Activated naive CD4-positive, alpha-beta T cell (primary cell): ENCODE measurements around the gene CHD2.
"Not testable (repeated sequence)": the region's sequence is repeated elsewhere in the genome, so short reads cannot be mapped to it uniquely, and the experiment has no call there.

Experiments
- DNase-seq, 4 experiments: peaks; one replicate each; lab custom pipeline; 2025; lab: John Stamatoyannopoulos, UW

The CHD2 gene

DNA sequence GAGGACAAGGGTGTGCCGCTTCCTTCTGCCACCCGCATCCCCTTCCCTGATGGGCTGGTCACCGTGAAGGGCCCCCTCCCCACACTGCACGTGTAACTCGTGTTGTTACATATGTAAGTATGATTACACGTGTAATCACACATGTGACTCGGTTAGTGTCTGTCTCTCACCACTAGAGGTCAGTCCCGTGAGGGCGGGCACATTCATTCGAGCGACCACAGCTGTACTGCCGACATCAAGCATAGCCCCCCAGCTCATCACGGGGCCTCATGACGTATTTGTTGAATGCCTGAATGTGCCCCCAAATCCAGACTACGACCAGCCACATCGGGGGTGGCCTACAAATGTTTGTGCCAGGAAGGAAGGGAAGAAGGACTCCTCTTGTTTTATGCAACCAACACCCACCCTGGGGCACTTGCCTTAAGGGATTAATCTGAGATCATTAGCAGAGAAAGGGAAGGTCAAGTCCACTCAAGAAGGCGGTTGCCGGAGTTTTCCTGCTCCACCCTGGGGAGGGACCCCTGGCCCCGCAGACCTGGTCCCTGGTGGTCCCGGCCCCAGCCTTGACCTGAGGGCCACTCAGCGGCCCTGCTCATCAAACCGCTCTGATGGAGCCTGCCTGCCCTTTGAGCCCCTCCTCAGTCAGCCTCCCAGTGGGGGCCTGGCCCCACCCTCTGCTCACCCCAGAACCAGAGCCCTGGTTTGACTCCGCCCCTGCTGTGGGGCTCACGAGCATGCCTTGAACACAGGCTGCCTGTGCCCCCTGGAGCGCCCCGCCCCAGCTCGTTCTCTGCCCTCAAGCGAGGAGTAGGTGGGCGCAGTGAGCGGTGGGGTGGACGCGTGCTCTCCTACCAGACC lies 136.1 kb downstream of the CHD2 start:
- DNase-seq = peak in 1 of 4 experiments; percentile 20

DNA sequence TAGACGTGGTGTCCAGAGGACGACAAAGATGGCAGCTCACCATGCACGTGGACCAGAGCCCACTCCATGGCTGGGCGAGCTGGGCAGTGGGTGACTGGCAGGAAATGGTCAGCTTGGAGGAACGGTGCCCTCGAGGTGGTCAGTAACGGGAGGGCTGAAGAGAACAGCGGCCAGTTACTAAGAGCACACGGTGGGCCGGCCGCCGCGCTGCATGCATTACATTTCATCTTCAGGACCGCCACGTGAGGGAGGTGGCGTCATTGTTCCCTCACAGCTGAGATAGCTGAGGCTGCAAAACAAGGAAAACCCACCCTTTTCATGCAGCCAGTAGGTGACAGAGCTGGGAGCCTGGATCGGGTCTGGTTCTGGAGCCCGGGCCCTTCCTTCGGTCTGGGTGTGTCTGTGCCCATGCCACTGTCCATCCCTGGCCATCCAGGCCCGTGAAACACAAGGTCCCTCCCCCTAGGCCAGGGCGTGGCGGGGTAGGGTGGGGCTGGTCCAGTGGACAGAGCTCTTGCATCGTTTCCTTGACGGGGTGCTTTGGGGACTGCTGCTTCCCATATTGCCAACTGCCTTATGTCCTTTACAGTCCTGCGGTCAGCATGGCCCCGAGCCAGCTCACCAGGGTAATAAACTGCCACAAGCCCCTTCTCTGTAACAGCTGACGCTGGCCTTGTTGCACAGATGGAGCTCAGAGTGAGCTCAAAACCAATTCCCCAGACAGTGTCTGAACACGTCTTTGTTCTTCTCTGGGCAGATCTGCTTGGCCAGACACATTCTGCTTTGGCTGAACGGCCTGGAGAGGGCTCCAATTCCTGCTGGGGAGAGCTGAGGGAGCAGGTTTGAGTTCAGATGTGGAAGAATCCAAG lies 137.1 kb downstream of the CHD2 start:
- no peak for DNase-seq

DNA sequence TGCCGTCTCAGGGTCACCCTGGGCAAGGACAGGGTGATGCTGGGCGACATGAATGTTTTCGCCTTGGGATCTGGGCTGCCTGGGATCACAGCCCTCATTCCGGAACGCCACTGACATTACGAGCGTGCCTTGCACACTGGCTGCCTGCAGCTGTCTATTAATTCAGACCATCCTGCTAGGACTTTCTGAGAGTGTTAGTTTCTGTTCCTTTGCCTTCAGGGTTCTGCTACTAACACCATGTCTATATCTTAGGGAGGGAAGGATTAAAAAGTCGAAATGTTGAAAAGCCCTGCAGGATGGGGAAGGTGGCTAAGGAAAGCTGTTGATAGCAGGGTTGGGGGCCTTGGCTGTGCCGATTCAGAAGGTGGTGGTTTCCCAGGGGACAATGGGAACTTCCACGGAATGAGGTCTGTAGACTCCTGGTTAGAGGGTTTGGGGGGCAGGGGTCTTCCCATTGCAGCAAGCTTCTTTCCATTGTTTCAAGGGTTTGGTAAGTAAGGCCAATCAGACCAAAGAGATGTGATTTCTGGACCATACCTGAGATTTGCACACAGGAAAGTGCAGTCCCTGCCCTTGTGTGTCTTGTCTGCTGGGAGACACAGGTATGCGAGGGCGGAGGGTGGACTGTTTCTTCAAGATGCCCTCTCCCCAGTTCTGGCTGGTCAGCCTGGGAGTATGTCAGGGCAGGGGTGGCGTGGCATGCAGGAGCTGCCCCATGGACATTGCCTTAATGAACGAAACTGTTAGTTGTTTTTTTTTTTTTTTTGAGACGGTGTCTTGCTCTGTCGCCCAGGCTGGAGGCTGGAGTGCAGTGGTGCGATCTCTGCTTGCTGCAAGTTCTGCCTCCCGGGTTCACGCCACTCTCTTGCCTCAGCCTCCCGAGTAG lies 137.9 kb downstream of the CHD2 start:
- DNase-seq = no peak

DNA sequence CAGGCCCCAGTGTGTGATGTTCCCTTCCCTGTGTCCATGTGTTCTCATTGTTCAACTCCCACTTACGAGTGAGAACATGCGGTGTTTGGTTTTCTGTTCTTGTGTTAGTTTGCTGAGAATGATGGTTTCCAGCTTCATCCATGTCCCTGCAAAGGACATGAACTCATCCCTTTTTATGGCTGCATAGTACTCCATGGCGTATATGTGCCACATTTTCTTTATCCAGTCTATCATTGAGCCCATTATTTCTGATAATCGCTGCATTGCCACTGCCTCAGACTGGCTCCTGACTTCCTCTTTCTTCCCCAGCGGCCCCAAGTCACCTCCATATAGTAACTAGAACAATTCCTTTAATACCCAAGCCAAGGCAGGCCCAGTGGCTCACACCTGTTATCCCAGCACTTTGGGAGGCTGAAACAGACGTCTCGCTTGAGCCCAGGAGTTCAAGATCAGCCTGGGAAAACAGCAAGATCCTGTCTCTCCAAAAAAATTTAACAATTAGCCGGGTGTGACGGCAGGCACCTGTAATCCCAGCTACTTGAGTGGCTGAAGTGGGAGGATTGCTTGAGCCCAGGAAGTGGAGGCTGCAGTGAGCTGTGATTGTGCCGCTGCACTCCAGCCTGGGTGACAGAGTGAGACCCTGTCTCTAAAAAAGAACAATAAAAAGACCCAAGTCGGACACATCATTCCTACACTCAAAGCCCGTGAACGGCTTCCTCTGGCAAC lies 139.6 kb downstream of the CHD2 start:
- not testable (repeated sequence) for DNase-seq

DNA sequence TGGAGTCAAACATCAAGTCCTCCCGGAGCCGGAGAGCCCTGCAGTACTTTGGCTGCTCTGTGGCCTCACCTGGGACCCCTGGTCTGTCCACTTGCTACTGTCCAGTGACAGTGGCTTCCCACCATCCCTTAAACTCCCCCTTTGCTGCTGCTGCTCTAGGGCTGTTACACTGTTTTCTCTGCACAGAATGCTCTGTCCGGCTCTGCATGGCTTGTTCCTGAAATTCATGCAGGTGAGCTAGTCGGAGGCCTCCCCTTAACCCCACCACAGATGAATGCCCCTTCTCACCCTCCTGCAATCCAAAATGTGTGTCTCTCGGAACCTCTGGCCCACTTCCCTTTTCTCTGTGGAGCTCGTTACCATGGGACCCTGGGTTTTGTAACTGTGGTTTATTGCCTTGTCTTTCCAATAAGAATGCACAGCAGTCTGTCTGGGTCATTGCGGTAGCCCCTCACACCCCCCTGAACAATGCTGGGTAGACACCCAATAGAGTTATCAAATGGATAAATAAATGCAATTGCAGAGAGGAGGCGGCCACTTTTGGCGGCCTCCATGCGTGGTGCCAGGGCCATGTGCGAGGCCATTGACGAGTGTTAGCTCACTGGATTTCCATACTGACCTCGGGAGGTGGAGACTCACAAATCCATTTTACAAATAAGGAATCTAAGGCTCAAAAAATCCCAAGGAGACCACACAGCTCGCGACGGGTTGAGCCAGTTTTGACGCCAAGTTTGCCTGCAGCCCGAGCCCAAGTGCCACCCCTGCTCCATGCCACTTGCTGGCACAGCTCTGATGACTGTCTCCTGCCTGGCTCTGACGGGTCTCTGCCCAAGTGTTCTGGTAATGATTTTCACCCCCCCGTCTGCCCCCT lies 140.4 kb downstream of the CHD2 start:
- no peak for DNase-seq

DNA sequence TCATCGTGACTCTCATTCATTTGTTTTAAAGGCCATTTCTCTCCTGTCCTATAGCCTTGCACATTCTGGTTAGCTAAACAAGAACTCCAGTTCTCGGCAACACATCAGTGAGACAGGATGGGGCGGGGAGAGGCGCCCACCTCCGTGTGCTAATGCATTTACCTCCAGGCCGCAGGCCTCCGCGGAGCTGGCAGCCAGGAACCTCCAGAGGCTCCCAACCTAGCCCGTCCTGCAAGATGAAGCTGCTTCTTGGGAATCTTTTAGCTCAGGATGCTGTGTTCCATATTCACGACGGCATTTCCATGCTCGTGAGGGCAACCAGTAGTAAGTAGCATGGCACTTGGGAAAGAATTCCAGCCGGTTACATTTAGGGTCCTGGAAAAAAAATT lies 141.0 kb downstream of the CHD2 start:
- no peak for DNase-seq

DNA sequence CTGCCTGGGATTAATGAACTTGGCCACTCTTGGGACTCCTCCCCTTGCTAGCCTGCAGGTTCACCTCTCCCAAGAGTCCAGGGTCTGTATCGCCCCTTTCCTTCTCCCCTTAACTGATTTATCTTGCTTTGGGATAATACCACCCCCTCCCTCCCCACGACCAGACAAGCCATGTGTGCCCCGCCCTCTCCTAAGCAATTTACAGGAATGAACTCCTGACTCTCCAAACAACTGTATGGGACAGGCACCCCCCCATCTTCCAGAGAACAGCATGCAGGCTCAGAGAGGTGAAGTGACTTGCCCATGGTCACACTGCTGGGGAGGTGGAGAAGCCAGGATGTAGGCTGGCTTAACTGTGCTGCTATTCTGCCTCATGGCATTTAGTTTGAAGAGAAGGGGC lies 142.1 kb downstream of the CHD2 start:
- no peak for DNase-seq

DNA sequence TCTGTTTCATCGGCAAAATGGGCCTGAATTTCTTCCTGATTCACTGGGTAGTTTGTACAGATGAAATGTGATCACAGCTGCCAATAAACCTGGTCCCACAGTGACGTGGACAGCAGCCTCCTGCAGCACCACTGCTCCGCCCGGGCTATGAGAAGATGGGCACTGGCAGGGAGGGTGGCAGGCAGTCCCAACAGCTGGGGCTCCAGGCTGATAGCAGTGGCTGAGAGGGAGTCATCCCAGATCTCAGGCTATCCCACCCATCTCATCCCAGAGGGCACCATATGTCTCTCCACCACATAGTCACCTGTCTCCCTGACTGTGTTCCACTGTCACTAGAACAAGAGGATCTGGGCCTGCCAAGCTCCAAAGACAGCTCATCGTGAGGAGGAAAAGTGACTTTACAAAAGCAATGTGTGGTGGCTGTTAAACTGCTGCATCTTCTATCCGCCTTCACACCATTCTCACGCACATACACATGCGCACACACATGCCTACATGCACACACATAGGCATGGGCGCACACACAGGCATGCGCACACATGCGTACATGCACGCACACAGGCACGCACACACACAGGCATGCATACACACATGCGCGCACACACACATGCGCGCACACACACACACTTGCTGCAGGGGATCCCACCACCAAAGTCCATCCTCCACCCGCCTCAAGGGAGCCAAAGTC lies 142.7 kb downstream of the CHD2 start:
- no peak for DNase-seq

DNA sequence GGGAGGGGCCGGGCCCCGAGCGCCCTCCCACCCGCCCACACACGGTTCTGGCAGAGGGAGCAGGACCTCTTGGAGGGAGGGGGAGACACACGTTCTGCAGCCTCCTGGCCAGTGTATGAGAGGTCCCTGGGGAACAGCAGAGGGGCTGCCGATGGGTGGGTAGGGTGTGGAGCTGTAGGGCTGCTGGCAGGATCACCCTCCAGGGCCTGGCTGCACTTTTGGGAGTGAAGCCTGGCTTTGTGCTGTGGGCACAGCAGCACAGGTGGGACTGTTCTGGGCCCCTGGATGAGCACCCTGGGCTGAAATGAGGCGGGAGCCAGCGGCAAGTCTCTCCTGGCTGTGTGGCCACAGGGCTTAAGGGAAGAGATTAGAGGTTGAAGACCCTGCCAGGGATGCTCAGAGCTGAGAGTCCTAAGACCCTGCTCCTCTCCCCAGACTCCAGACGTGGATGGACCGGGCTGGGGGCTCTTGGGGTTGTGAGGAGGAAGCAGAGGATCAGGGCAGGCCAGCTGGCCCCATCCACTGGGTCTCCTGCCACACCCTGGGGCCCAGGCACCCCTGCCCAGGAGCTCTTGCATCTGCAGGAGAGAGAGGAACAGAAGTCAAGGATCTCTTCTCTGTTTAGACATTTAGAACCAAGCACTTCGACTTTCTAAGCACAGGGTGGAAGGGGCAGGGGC lies 143.6 kb downstream of the CHD2 start:
- no peak for DNase-seq

DNA sequence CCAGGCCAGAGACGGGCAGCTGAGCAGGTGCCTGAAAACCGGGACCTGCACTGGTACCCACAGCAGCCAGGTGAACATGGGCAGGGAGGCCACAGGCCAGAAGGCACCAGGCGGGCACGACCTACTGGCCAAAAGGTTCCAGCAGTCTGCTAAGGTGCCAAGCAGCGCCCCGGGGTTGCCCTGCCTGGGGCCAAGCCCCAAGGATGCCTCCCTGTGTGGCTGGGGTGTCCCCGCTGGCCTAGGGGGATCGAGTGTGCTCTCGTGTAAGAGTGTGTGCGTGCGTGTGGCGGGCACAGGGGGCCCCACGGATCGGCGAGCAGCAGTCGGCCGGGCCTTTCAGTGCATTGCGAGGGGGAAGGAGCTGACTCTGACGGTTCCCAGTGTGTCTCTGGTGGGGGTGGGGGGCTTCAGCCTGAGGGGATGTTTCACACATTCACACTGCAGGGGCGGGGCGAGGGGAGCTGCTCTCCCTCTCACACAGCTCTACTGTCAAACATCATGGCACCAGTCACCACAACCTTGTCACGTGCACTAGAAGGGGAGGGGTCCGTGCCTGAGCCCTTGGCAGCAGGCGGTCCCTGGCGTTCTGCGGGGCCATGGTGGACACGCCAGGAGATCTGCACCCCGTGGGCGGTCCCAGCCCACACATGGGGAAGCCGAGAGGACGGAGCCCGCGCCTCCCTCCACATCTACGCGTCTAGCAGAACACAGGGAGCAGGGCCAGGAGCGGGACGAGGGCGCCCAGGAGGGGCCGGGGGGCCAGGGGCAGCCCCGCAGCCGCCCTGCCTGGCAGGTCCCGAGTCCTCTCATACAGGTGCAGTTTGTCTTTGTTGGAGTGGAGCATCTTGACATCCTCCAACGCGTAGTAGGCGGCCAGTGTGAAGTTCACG lies 144.4 kb downstream of the CHD2 start:
- no peak for DNase-seq

DNA sequence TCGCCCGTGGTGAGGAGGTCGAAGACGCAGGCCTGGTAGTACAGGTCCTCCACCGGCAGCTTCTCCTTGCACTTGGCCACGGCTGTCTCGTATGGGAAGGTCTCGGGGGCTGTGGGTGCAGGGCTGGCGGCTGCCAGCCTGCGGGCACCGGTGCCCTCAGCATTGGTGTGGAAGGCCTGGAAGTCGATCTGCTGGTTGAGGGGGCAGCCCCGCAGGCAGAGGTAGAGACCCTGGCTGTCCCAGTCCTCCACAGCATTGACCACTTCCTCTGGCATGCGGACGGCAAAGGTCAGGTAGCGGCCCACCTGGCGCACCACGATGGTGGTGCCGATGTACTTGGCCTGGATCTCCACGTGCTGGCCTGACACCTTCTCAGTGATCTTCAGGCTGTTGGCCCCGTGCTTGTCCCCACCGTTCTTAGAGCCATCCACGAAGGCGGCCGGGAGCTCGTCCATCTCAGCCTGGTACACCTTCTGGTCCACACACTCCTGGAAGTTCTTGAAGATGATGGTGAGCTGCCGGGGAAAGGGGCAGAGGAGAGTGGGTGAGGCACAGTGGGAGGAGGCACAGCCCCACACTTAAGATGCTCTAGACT lies 145.2 kb downstream of the CHD2 start:
- no peak for DNase-seq

DNA sequence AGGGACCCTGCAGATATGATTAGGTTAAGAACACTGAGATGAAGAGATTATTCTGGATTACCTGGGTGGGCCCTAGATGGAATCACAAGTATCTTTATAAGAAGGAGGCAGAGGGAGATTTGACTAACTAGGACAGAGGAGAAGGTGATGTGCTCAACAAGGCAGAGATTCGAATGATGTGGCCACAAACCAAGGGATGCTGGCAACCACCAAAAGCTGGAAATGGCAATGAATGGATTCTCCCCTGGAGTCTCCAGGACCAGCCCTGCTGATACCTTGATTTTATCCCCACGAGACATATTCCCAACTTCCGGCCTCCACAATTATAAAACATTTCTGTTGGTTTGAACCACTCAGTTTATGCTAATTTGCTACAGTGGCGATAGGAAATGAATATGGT lies 146.0 kb downstream of the CHD2 start:
- no peak for DNase-seq

DNA sequence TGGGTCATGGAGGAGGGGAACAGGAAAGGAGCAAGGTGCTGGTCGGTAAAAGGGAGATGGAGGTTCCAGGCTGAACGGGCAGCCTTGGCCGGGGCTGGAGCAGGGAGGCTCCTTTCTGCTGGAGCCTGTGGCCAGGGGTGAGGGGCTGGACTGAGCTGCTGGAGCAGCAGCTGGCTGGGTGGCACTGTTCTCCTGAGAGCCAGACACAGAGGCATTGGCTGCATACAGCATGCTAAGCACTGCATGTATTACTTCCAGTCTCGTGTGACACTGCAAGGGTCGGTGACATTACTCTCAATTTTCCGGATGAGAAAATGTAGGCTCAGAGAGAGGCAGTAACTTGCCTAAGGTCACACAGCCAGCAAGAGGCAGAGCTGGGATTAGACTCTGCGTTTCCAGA lies 146.6 kb downstream of the CHD2 start:
- DNase-seq = no peak

DNA sequence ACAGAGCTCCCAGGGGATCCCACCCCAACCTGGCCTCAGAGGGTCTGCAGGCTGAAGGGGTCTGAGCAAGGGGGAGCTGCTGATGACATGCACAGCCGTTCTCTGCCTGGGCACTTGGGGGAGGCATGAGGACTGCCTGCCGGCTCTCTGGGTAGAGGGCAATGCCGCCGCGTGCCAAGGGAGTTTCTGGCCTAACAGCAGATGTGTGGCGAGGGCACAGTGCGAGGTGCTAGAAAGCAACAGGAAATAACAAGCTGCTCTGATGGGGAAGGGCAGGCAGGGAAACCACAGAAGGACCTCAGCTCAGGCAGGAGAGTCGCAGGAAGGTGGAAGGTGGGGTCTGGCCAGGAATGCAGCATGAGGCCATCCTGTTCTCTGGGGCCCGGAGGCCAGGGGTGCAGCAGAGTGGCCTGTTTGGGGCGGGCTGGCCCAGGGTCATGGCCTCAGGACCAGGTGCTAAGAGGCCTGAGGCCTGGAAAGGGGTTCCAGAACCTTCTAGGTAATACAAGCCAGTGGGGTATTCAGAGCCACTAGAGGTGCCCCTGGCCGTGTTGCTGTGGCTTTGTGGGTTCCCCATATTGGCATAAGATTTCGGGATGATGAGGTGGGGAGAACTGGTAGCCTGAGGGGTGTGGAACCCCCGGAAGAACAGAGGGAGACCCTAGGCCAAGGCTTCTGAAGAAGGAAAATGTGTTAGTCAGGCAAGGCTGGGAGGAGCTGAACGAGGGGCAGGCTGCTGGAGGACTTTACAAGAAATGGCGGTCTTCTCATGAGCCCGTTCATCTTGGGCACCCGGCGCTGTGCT lies 147.7 kb downstream of the CHD2 start:
- DNase-seq = no peak

DNA sequence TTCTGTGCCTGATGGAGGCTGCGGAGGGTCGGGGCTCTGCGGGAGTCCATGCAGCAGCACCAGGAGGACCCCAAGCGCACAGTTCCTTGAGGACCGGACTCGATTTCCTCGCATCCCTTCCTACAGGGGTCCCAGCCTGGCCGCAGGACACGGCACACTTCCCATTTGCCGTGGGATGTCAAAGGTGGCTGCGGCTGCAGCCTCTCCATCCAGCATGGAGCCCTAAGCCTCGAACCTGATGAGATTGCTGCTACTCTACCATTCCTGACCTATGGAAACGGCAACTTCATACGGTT lies 148.2 kb downstream of the CHD2 start:
- no peak for DNase-seq

DNA sequence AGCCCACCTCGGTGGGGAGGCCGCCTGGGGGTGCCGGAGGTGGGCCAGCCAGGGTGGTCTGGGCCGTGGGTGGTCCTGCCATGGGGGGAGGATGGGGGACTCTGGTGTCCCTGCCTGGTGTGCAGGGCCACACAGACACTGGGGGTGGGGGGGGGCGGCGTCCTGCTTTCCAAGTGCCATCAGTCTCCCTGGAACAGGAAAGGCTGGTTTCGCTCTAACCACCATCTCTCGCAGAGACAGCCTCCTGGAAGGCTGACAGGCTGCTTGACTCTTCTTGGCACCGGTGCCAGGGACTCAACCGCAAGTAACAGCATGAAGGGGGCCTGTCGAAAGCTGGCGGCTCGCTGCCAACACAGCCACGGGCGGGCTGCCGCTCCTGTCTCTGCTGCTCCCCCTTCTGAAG lies 148.6 kb downstream of the CHD2 start:
- DNase-seq = no peak

DNA sequence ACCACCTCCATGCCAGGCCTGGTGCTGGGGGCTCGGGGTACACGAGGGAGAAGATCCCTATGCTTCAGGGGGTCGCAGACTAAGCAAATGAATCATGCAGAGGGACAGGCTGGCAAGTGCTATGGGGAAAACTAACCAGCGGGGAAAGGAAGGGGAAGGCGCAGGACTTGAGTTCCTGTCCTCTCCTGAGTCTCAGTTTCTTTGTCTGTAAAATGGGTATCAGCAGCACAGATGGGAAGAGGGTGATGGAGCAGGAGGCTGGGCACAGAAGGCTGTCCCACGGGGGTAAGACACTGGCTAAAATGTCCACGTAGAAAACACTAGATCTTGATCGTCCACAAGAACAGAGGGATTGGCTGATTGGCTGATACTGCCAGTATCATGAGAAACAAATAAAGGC lies 149.1 kb downstream of the CHD2 start:
- no peak for DNase-seq
